UCSD-AML1 (cell line): ENCODE measurements around the gene PPP2R5C.
"Not testable (repeated sequence)": the region's sequence is repeated elsewhere in the genome, so short reads cannot be mapped to it uniquely, and the experiment has no call there.

Experiments
- DNase-seq: peaks from one replicate; lab custom pipeline; 2025; ENCODE audit not compliant: unreplicated experiment; lab: John Stamatoyannopoulos, UW

PPP2R5C gene

GRCh38 chr14:101761032-101761880, at the start of gene PPP2R5C:
PPP2R5C (plus strand) TSS chr14:101761709; CDS start chr14:101761894, 185 bp downstream.
- DNase-seq, result peak; percentile 84

- not testable (repeated sequence) for DNase-seq
These were observed 49.7 kb upstream of the PPP2R5C start for GRCh38 chr14:101711857-101712233.

- not testable (repeated sequence) for DNase-seq
These were observed 49.2 kb upstream of the PPP2R5C start for GRCh38 chr14:101712341-101712740.

GRCh38 chr14:101713091-101713490, 48.4 kb upstream of the PPP2R5C start:
- not testable (repeated sequence) for DNase-seq

GRCh38 chr14:101713621-101714349, 47.7 kb upstream of the PPP2R5C start:
- DNase-seq, result no peak

GRCh38 chr14:101714394-101714793, 47.1 kb upstream of the PPP2R5C start:
- DNase-seq, result no peak

GRCh38 chr14:101715210-101716076, 46.1 kb upstream of the PPP2R5C start:
- no peak for DNase-seq

GRCh38 chr14:101716077-101716950, 45.2 kb upstream of the PPP2R5C start:
- no peak for DNase-seq

- no peak for DNase-seq
These were observed 44.4 kb upstream of the PPP2R5C start for GRCh38 chr14:101716956-101717662.

GRCh38 chr14:101717663-101718490, 43.6 kb upstream of the PPP2R5C start:
- DNase-seq, result no peak

- DNase-seq, result no peak
These were observed 42.4 kb upstream of the PPP2R5C start for GRCh38 chr14:101719045-101719645.

GRCh38 chr14:101719708-101720107, 41.8 kb upstream of the PPP2R5C start:
- no peak for DNase-seq

GRCh38 chr14:101721111-101721510, 40.4 kb upstream of the PPP2R5C start:
- DNase-seq, result no peak

- no peak for DNase-seq
These were observed 39.4 kb upstream of the PPP2R5C start for GRCh38 chr14:101721951-101722661.

- no peak for DNase-seq
These were observed 38.4 kb upstream of the PPP2R5C start for GRCh38 chr14:101723061-101723595.

- not testable (repeated sequence) for DNase-seq
These were observed 35.9 kb upstream of the PPP2R5C start for GRCh38 chr14:101725652-101726051.

- DNase-seq, result no peak
These were observed 35.1 kb upstream of the PPP2R5C start for GRCh38 chr14:101726295-101726953.
